Gastrocnemius medialis (tissue), 4 donors: ENCODE results near the gene BLMH.

Source experiments
- CTCF ChIP-seq, 5 experiments: fragments of 450-650 bp in 3 of 5; fragments of 200-600 bp in 2 of 5; sonication (generic) in 2 of 5; IDR thresholded peaks in 4 of 5; conservative IDR thresholded peaks in 1 of 5; 1 replicate in 4 of 5; 2 replicates in 1 of 5; pipeline ENCODE4 v1.5.1; 2016 to 2019; ENCODE audit warnings: antibody characterized with exemption in 5 of 5, mild to moderate bottlenecking in 3 of 5, moderate library complexity in 3 of 5
- POLR2A ChIP-seq, 2 donors: fragments of 450-650 bp; IDR thresholded peaks; one replicate each; pipeline ENCODE4 v1.6.1; 2017; ENCODE audit warnings: antibody characterized with exemption in 2 of 2, mild to moderate bottlenecking in 2 of 2, moderate library complexity in 2 of 2

GRCh38 chr17:30291543-30292285 lies at the start of gene BLMH:
- TF ChIP-seq POLR2A (IDR thresholded peaks at IDR 0.05) (peak; percentile 59 to 65), CTCF (IDR thresholded peaks at IDR 0.05 in 4 of 5, conservative IDR thresholded peaks at IDR 0.05 in 1 of 5) (no peak)
